Measurements from ENCODE around the gene NR1H2.
"Not testable (repeated sequence)": the region's sequence is repeated elsewhere in the genome, so short reads cannot be mapped to it uniquely, and the experiment has no call there.

Gene NR1H2

GRCh38 chr19:50383001-50383851 lies 7.0 kb downstream of the NR1H2 start:
- no peak for FAIRE-seq
- DNase-seq (ENCODE audit: insufficient read length, low spot score): no peak
- TF ChIP-seq POU2F2 (IDR thresholded peaks at IDR 0.05; ENCODE audit: low read depth, low read length) (no peak), SPI1 (IDR thresholded peaks at IDR 0.05; ENCODE audit: low read depth, low read length) (peak; percentile 34; the same call in 1 of the 2 replicates)

GRCh38 chr19:50383852-50384684 lies 7.8 kb downstream of the NR1H2 start, which contains the start of gene POLD1:
Gene POLD1 (plus strand): TSS chr19:50384347. CDS start chr19:50398852, 14,505 bp downstream.
- peak; percentile 74; the same call in 1 of the 2 replicates for TF ChIP-seq POLR2AphosphoS5 (IDR thresholded peaks at IDR 0.05; ENCODE audit: low read depth, low read length)
- TF ChIP-seq PAX5 (IDR thresholded peaks at IDR 0.05; ENCODE audit: insufficient read depth, low read length, severe bottlenecking): peak; percentile 5
- peak; percentile 42; the same call in 1 of the 2 replicates for TF ChIP-seq POLR2A (IDR thresholded peaks at IDR 0.05; ENCODE audit: low read depth, low read length)
- TF ChIP-seq POU2F2 (IDR thresholded peaks at IDR 0.05; ENCODE audit: low read depth, low read length): no peak
- peak; percentile 99 for DNase-seq (ENCODE audit: insufficient read length, low spot score)
- peak; percentile 96 for FAIRE-seq

GRCh38 chr19:50384685-50385535 lies 8.7 kb downstream of the NR1H2 start:
- peak; percentile 56 for FAIRE-seq
- no peak for DNase-seq (ENCODE audit: insufficient read length, low spot score)
- TF ChIP-seq POLR2A (IDR thresholded peaks at IDR 0.05; ENCODE audit: low read depth, low read length) (no peak; the same call in 1 of the 2 replicates), POU2F2 (IDR thresholded peaks at IDR 0.05; ENCODE audit: low read depth, low read length) (no peak), SPI1 (IDR thresholded peaks at IDR 0.05; ENCODE audit: low read depth, low read length) (no peak), PAX5 (IDR thresholded peaks at IDR 0.05; ENCODE audit: insufficient read depth, low read length, severe bottlenecking) (no peak), POLR2AphosphoS5 (IDR thresholded peaks at IDR 0.05; ENCODE audit: low read depth, low read length) (no peak), TAF1 (IDR thresholded peaks at IDR 0.05; ENCODE audit: low read depth, low read length) (no peak)

GRCh38 chr19:50387176-50387867 lies 11.1 kb downstream of the NR1H2 start:
- DNase-seq (ENCODE audit: insufficient read length, low spot score) (no peak), FAIRE-seq (no peak)
- TF ChIP-seq POLR2A (IDR thresholded peaks at IDR 0.05; ENCODE audit: low read depth, low read length): no peak

GRCh38 chr19:50387868-50388245 lies 11.6 kb downstream of the NR1H2 start:
- TF ChIP-seq PAX5 (IDR thresholded peaks at IDR 0.05; ENCODE audit: insufficient read depth, low read length, severe bottlenecking): no peak
- no peak for TF ChIP-seq SPI1 (IDR thresholded peaks at IDR 0.05; ENCODE audit: low read depth, low read length)
- TF ChIP-seq POU2F2 (IDR thresholded peaks at IDR 0.05; ENCODE audit: low read depth, low read length): no peak
- TF ChIP-seq POLR2A (IDR thresholded peaks at IDR 0.05; ENCODE audit: low read depth, low read length): no peak
- TF ChIP-seq POLR2AphosphoS5 (IDR thresholded peaks at IDR 0.05; ENCODE audit: low read depth, low read length): no peak
- TF ChIP-seq TAF1 (IDR thresholded peaks at IDR 0.05; ENCODE audit: low read depth, low read length): no peak
- DNase-seq (ENCODE audit: insufficient read length, low spot score): no peak
- no peak for FAIRE-seq

GRCh38 chr19:50390295-50390694 lies 14.0 kb downstream of the NR1H2 start:
- not testable (repeated sequence) for DNase-seq (ENCODE audit: insufficient read length, low spot score); FAIRE-seq

- FAIRE-seq; DNase-seq (ENCODE audit: insufficient read length, low spot score): not testable (repeated sequence)
Observed at GRCh38 chr19:50390952-50391351, 14.7 kb downstream of the NR1H2 start.

GRCh38 chr19:50392759-50393158 lies 16.5 kb downstream of the NR1H2 start:
- DNase-seq (ENCODE audit: insufficient read length, low spot score) (no peak), FAIRE-seq (no peak)
- no peak for TF ChIP-seq POLR2AphosphoS5 (IDR thresholded peaks at IDR 0.05; ENCODE audit: low read depth, low read length)
- no peak for TF ChIP-seq POU2F2 (IDR thresholded peaks at IDR 0.05; ENCODE audit: low read depth, low read length)
- TF ChIP-seq TAF1 (IDR thresholded peaks at IDR 0.05; ENCODE audit: low read depth, low read length): no peak
- no peak for TF ChIP-seq SPI1 (IDR thresholded peaks at IDR 0.05; ENCODE audit: low read depth, low read length)
- TF ChIP-seq POLR2A (IDR thresholded peaks at IDR 0.05; ENCODE audit: low read depth, low read length): no peak
- no peak for TF ChIP-seq PAX5 (IDR thresholded peaks at IDR 0.05; ENCODE audit: insufficient read depth, low read length, severe bottlenecking)

GRCh38 chr19:50393589-50393988 lies 17.3 kb downstream of the NR1H2 start:
- no peak for DNase-seq (ENCODE audit: insufficient read length, low spot score)
- FAIRE-seq: no peak
- no peak for TF ChIP-seq TAF1 (IDR thresholded peaks at IDR 0.05; ENCODE audit: low read depth, low read length)
- TF ChIP-seq PAX5 (IDR thresholded peaks at IDR 0.05; ENCODE audit: insufficient read depth, low read length, severe bottlenecking): no peak
- TF ChIP-seq SPI1 (IDR thresholded peaks at IDR 0.05; ENCODE audit: low read depth, low read length): no peak
- no peak for TF ChIP-seq POLR2A (IDR thresholded peaks at IDR 0.05; ENCODE audit: low read depth, low read length)
- no peak for TF ChIP-seq POU2F2 (IDR thresholded peaks at IDR 0.05; ENCODE audit: low read depth, low read length)
- no peak for TF ChIP-seq POLR2AphosphoS5 (IDR thresholded peaks at IDR 0.05; ENCODE audit: low read depth, low read length)

All from GM12891 (cell line).